Measurements from ENCODE around the gene RWDD2A. TPM values are rescaled to one million over a fixed set of nuclear protein-coding genes. Genes with fewer than 3 reads are reported as not detected.

Gene RWDD2A
- total RNA-seq, 1 experiment from 2014 or later = 4.0 TPM

DNA sequence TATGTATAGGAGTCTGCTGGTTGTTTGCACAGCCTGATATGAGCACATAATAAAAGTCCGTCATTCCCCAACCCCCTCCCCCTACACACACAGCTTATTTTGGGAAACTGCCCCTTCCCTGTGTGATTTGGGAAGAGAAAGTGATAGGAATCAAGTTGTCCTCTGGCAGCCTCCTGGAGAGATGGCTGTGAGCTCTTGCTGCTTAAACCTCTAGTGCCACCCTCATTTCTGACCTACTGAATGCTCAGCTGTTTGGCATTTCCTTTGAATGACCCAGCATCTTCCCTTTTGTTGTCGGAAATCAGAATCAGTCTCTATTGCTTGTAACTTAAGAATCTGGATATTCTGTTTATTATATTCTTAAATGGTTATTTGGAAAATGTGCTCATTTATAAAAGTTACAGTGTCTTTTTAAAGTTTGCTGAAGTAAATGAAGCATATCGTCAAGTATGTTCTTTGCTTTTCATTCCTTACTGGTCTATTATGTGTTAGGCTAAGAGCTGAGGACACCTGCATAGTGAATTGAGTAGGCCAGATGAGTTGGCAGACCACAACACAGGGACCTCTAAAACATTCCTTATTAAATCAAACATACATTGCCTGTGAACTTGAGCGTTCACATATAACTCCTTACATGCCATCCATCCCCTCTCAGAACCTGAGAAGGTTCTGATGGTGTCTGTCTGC is 5.5 kb downstream of the RWDD2A start:
- H3K36me3 Mint-ChIP-seq (ENCODE audit: insufficient read depth, unreplicated experiment) = peaks cover 9% of the 10 kb centered on the region
- CTCF ChIA-PET = no interaction called here
- no peak overlapping the region for H3K4me3 Mint-ChIP-seq (ENCODE audit: low read depth, unreplicated experiment)
- peaks cover 12% of the 10 kb centered on the region for H3K4me1 Mint-ChIP-seq (ENCODE audit: low read depth, unreplicated experiment)
- intact Hi-C loops (cut with micrococcal nuclease; ENCODE audit: unreplicated experiment) = no loop called here
- no peaks in the 10 kb centered on the region for H3K27me3 Mint-ChIP-seq (ENCODE audit: unreplicated experiment)
- BruUV-seq (replicated peaks) = no TSS peak
- DNase-seq = no peak
- H3K9me3 Mint-ChIP-seq (ENCODE audit: low read depth, unreplicated experiment) = no peaks in the 10 kb centered on the region
- TF ChIP-seq, protein P1, sequence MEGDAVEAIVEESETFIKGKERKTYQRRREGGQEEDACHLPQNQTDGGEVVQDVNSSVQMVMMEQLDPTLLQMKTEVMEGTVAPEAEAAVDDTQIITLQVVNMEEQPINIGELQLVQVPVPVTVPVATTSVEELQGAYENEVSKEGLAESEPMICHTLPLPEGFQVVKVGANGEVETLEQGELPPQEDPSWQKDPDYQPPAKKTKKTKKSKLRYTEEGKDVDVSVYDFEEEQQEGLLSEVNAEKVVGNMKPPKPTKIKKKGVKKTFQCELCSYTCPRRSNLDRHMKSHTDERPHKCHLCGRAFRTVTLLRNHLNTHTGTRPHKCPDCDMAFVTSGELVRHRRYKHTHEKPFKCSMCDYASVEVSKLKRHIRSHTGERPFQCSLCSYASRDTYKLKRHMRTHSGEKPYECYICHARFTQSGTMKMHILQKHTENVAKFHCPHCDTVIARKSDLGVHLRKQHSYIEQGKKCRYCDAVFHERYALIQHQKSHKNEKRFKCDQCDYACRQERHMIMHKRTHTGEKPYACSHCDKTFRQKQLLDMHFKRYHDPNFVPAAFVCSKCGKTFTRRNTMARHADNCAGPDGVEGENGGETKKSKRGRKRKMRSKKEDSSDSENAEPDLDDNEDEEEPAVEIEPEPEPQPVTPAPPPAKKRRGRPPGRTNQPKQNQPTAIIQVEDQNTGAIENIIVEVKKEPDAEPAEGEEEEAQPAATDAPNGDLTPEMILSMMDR (IDR thresholded peaks at IDR 0.05; ENCODE audit: unreplicated experiment) = no peak
- H3K27ac Mint-ChIP-seq (ENCODE audit: unreplicated experiment) = no peak overlapping the region

DNA sequence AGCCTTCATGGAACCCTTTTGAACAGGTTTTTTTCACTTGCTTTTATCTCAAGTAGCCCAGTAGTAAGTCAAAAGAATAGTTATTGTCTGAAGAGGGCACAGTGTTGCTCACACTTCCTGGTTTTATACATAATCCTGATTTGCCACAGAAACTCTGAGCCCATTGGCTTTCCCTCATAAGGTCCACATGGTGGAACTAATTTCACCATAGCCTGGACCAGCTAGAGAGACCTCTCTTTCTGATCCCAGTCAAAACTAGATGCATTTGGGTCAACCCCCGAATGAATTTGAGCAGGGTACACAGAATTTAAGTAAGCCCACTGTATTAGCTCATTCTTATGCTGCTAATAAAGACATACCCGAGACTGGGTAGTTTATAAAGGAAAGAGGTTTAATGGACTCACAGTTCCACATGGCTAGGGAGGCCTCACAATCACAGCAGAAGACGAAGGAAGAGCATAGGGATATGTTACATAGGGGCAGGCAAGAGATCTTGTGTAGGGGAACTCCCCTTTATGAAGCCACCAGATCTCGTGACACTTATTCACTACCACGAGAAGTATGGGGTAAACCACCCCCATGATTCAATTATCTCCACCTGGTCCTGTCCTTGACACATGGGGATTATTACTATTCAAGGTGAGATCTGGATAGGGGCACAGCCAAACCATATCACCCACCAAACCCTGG is 6.2 kb downstream of the RWDD2A start:
- CTCF ChIA-PET = interaction anchor here (0.9 kb wide), 1 partner anchor 132 kb away, joined by 3 read pairs; the partner anchor contains the start of gene DOP1A
- Mint-ChIP-seq H3K27ac (ENCODE audit: unreplicated experiment) (no peak overlapping the region), H3K9me3 (ENCODE audit: low read depth, unreplicated experiment) (no peaks in the 10 kb centered on the region), H3K27me3 (ENCODE audit: unreplicated experiment) (no peaks in the 10 kb centered on the region), H3K4me3 (ENCODE audit: low read depth, unreplicated experiment) (no peak overlapping the region), H3K4me1 (ENCODE audit: low read depth, unreplicated experiment) (peaks cover 12% of the 10 kb centered on the region), H3K36me3 (ENCODE audit: insufficient read depth, unreplicated experiment) (peaks cover 3% of the 10 kb centered on the region)
- intact Hi-C loops (cut with micrococcal nuclease; ENCODE audit: unreplicated experiment) = no loop called here
- BruUV-seq (replicated peaks) = no TSS peak
- no peak for DNase-seq
- TF ChIP-seq, protein P1 (IDR thresholded peaks at IDR 0.05; ENCODE audit: unreplicated experiment) = no peak

- BruUV-seq (replicated peaks) = no TSS peak
- Mint-ChIP-seq H3K27ac (ENCODE audit: unreplicated experiment) (no peak overlapping the region), H3K36me3 (ENCODE audit: insufficient read depth, unreplicated experiment) (no peaks in the 10 kb centered on the region), H3K4me3 (ENCODE audit: low read depth, unreplicated experiment) (no peak overlapping the region), H3K27me3 (ENCODE audit: unreplicated experiment) (no peaks in the 10 kb centered on the region), H3K4me1 (ENCODE audit: low read depth, unreplicated experiment) (peaks cover 12% of the 10 kb centered on the region), H3K9me3 (ENCODE audit: low read depth, unreplicated experiment) (no peaks in the 10 kb centered on the region)
- peak; percentile 26 for DNase-seq
- intact Hi-C loops (cut with micrococcal nuclease; ENCODE audit: unreplicated experiment) = no loop called here
- TF ChIP-seq, protein P1 (IDR thresholded peaks at IDR 0.05; ENCODE audit: unreplicated experiment) = no peak
- CTCF ChIA-PET = interaction anchor here (0.9 kb wide), 1 partner anchor 132 kb away, joined by 3 read pairs; the partner anchor contains the start of gene DOP1A
Measured at GRCh38 chr6:83199863-83200225, 6.7 kb downstream of the RWDD2A start.

DNA sequence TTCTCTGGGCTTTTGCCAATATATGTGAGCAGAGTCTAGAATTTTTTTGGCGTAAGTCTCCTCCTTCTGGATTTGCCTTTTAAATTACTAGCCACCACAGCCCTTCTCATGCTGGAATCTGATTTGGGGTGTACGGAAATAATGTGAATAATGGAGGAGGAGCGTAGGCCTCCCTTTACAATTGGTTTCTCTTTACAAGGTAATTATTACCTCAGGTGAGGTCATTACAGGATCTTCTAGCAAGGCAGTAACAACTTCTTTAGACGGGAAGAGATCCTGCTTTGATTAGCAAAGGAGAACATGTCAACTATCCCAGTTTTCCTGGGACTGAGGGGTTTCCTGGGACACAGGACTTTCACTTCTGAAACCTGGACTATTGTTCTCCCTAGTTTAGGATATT is 8.9 kb downstream of the RWDD2A start:
- TF ChIP-seq, protein P1 (IDR thresholded peaks at IDR 0.05; ENCODE audit: unreplicated experiment) = no peak
- no TSS peak for BruUV-seq (replicated peaks)
- H3K36me3 Mint-ChIP-seq (ENCODE audit: insufficient read depth, unreplicated experiment) = no peaks in the 10 kb centered on the region
- no peak for DNase-seq
- H3K27ac Mint-ChIP-seq (ENCODE audit: unreplicated experiment) = no peak overlapping the region
- H3K4me1 Mint-ChIP-seq (ENCODE audit: low read depth, unreplicated experiment) = peaks cover 12% of the 10 kb centered on the region
- intact Hi-C loops (cut with micrococcal nuclease; ENCODE audit: unreplicated experiment) = no loop called here
- CTCF ChIA-PET = no interaction called here
- no peaks in the 10 kb centered on the region for H3K27me3 Mint-ChIP-seq (ENCODE audit: unreplicated experiment)
- no peaks in the 10 kb centered on the region for H3K9me3 Mint-ChIP-seq (ENCODE audit: low read depth, unreplicated experiment)
- H3K4me3 Mint-ChIP-seq (ENCODE audit: low read depth, unreplicated experiment) = no peak overlapping the region
